ENCODE results near the gene AXIN1.
A peak's percentile ranks its signal among the peaks of the same experiment; 100 is the strongest.
"Not testable (repeated sequence)": the region's sequence is repeated elsewhere in the genome, so short reads cannot be mapped to it uniquely, and the experiment has no call there.

The AXIN1 gene

DNA sequence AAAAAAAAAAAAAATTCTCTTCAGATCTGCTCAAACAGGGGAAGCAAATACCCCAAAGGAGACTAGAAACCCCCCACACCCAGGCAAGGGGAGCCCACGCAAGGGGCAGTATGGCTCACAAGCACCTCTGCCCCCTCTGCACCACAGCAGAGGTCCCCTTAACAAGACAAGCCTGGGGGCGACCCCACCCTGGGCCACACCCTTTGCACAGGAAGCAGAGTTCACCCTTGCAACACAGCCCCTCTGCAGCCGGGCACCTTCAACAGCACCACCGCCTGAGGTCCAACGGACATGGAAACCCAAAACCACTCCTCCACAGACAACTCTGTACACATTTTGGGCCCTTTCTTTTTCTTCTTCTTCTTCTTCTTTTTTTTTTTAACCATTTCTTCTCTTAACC lies 12.8 kb downstream of the AXIN1 start:
- DNase-seq (ENCODE audit: extremely low spot score, insufficient read length, low read depth) (no peak), FAIRE-seq (no peak)

DNA sequence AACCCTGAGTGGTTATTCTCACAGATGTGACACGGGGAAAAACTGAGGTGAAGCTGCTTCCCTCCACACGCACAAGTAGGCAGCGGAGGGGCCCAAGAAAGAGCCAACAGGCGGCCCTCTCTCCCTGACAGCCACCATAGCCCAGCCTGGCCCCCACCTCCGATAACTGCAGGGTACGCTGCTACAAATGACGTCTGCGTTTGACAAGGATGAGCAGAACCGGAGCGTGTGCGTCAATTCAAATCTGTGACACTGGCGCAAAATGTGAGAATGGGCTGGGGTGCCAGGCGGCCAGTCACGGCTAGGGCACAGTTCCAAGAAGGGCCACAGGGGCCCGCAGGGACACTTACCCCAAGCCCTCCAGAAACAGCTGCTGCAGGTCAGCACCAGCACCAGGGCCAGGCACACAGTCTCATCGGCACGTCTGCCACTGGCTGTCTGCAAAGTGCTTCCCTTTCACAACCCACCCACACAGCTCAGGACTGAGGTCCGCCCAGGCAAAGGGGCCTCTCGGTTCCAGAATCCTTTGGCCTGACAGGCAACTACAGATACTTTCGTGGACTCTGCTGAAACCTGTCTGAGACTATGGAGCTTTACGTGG lies 14.4 kb downstream of the AXIN1 start:
- DNase-seq (ENCODE audit: extremely low spot score, insufficient read length, low read depth): no peak
- FAIRE-seq: no peak

DNA sequence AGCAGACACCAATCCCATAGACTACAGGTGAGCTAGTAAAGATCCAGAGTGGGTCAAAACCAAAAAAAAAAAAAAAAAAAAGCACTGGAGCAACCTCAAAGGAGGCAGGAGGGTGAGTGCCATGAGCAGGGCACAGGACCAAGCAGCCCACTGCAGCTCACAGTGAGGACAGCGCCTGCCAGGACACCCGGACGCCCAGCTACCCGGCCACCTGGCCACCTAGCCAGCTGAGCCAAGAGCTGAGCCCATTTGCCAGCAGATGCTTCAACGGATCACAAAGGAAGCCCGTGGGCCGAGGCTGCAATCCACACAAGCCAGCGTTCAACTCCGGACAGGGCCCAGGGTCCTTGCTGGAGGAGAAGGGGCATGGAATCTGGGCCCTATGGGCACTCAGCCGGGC lies 15.1 kb downstream of the AXIN1 start:
- FAIRE-seq (no peak), DNase-seq (ENCODE audit: extremely low spot score, insufficient read length, low read depth) (no peak)

DNA sequence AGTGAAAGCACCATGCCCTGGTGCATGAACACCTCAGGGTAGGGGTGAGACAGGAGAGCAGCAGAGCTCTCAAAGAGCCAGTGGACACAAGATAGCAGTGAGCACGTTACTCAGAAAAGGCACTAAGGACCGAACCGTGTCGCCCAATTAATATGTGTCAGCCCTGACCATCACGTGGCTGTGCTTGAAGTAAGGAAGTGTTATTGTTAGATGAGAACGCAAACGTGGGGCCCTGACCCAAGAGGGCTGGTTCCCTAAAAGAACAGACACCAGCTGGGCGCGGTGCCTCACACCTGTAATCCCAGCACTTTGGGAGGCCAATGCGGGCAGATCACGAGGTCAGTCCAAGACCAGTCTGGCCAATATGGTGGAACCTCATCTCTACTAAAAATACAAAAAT lies 16.3 kb downstream of the AXIN1 start:
- DNase-seq (ENCODE audit: extremely low spot score, insufficient read length, low read depth) (no peak), FAIRE-seq (no peak)

DNA sequence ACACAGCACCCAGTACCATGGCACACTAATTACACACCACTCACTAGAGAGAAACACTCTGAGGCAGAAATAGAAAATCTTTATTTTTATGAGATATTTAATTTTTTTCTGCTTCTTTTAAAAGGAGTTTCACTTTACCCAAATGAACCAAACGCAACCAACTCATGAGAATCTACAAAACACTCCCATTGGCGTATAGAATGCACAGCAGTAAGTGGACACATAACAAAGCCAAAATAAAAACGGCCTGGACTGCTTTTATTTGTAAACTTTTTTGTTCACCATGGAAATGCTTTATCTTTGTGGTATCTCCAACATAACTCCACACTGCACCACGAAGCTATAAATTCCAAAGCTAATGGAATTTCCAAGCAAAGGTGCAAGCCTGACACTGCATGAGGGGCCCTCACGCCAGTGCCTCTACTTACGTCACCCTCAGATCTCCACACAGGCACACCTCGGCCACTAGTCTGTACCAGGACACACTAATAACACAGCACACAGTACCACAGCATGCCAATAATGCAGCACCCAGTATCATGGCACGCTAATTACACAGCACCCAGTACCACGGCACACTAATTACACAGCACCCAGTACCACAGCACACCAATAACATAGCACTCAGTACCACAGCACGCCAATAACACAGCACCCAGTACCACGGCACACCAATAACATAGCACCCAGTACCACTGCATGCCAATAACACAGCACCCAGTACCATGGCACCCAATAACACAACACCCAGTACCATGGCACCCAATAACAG lies 17.5 kb downstream of the AXIN1 start:
- not testable (repeated sequence) for FAIRE-seq; DNase-seq (ENCODE audit: extremely low spot score, insufficient read length, low read depth)

- DNase-seq (ENCODE audit: extremely low spot score, insufficient read length, low read depth); FAIRE-seq: not testable (repeated sequence)
Observed at GRCh38 chr16:334164-334832, 18.2 kb downstream of the AXIN1 start.

GRCh38 chr16:333406-334094 lies 19.0 kb downstream of the AXIN1 start:
- DNase-seq (ENCODE audit: extremely low spot score, insufficient read length, low read depth) (no peak), FAIRE-seq (no peak)

GRCh38 chr16:331181-331814 lies 21.2 kb downstream of the AXIN1 start:
- DNase-seq (ENCODE audit: extremely low spot score, insufficient read length, low read depth); FAIRE-seq: not testable (repeated sequence)

DNA sequence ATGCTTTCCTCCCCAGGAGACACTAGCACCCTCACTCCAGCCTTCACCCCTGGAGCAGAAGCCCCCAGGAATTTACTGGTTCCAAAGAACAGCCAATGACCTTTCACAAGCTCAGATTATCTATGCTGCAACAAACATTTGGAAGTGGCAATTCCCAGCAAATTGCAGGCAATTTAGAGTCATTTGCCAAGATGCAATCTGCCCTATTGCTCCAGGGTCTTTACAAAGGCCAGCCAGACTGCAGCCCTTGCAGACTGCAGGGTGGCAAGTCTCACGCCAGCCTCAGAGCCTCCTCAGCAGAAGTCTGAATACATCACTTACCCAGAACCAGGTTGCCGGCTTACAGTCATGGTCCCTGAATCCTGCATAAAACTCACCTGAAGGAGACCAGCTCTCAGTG lies 21.8 kb downstream of the AXIN1 start:
- FAIRE-seq (no peak), DNase-seq (ENCODE audit: extremely low spot score, insufficient read length, low read depth) (no peak)

DNA sequence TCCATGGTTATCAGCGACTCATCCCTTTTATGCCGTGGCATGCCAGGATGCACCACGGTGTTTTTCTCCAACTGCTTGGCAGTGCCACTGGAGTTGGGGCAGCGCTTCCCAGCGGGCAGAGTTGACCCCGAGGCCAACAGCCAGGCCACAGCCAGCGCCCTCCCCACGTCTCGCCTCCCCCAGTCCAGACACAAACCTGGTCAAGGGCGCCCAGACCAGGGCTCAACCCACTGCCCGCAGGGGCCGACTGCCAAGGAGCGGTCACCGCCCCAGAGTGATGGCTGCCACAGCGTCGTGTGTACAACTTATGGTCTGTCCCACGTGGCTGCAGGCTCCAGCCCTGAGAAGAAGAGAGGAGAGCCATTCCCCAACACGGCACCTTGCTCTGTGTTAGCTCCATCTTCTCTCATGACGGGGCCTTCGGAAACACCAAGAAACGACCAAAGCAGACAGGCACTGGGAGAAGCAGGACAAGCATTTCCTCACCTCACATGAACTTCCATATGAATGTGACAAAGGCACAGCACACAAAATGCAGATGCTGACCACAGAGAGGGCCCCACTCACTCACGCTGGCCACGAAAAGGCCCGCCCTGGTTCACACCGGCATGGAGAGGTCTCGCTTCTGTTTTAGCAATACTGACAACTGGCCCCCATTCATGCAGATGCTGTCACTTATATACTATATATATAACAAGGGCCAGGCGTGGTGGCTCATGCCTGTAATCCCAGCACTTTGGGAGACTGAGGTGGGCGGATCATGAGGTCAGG lies 27.0 kb downstream of the AXIN1 start:
- no peak for DNase-seq (ENCODE audit: extremely low spot score, insufficient read length, low read depth)
- FAIRE-seq: no peak

GRCh38 chr16:324451-325334 lies 27.8 kb downstream of the AXIN1 start:
- DNase-seq (ENCODE audit: extremely low spot score, insufficient read length, low read depth) (no peak), FAIRE-seq (peak; percentile 77)

- FAIRE-seq (no peak), DNase-seq (ENCODE audit: extremely low spot score, insufficient read length, low read depth) (no peak)
Observed at GRCh38 chr16:324201-324450, 28.4 kb downstream of the AXIN1 start.

DNA sequence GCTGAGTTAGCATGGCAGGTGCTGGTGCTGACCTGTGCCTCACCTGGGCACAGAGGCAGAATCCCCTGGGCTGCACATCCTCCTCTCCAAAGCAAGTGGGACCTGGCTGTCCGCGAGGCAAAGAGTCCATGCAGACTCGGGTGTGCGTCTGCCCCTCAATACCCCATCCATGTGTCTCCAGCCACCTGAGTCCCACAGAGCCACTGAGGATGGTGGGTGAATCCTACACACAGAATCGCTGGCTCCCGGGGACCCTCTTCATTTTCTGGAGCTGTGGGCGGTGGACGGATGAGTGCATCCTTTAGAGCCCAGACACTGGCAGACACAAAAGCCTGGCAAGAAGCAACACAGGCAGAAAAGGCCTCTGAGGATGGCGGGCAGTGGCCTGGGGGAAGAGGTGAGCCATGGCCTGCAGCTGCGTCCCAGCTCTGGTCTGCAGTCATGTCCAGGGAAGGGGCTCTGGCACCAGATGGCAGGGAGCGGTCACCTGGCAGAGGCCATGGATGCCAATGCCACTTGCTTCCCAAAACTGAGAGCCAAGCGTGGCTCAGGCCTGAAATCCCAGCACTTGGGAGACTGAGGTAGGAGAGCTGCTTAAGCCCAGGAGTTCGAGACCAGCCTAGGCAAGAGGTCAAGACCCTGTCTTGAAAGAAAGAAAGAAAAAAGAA lies 29.9 kb downstream of the AXIN1 start:
- DNase-seq (ENCODE audit: extremely low spot score, insufficient read length, low read depth) (no peak), FAIRE-seq (no peak)

- no peak for DNase-seq (ENCODE audit: extremely low spot score, insufficient read length, low read depth)
- no peak for FAIRE-seq
Observed at GRCh38 chr16:321532-321931, 31.0 kb downstream of the AXIN1 start.

GRCh38 chr16:320206-320605 lies 32.3 kb downstream of the AXIN1 start:
- FAIRE-seq (no peak), DNase-seq (ENCODE audit: extremely low spot score, insufficient read length, low read depth) (no peak)

DNA sequence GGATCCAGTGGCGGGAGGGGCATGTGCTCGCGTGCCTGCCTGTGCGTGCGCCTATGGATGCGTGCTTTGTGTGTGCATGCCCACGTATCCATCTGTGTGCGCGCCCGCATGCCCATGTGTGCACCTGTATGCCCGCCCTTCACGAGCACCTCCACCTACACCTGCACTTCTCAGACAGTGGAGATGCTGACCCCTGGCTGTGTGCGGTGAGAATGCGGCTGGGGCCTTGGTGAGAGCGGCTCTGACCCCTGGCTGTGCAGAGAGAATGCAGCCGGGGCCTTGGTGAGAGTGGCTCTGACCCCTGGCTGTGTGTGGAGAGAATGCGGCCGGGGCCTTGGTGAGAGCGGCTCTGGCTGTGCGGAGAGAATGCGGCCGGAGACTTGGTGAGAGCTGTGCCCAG lies 33.9 kb downstream of the AXIN1 start:
- DNase-seq (ENCODE audit: extremely low spot score, insufficient read length, low read depth) (no peak), FAIRE-seq (no peak)

DNA sequence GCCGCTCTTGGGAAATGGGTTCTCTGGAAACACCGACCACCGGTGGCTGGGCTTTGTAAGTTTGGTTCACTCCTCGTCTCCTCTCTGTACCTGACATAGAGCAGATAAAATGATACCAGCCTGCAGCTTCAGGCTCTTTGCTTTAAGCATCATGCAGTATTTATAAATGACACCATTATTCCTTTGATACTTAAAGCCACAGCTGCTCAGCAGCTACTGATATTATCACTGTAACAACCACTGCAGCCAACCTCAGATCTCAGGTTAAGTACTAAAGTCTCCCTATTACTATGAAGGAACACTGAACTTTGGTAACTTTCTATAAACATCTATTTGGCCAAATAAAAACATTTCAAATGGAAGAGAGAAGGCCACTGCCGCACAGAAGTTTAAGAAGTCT lies 34.9 kb downstream of the AXIN1 start:
- FAIRE-seq (no peak), DNase-seq (ENCODE audit: extremely low spot score, insufficient read length, low read depth) (no peak)

DNA sequence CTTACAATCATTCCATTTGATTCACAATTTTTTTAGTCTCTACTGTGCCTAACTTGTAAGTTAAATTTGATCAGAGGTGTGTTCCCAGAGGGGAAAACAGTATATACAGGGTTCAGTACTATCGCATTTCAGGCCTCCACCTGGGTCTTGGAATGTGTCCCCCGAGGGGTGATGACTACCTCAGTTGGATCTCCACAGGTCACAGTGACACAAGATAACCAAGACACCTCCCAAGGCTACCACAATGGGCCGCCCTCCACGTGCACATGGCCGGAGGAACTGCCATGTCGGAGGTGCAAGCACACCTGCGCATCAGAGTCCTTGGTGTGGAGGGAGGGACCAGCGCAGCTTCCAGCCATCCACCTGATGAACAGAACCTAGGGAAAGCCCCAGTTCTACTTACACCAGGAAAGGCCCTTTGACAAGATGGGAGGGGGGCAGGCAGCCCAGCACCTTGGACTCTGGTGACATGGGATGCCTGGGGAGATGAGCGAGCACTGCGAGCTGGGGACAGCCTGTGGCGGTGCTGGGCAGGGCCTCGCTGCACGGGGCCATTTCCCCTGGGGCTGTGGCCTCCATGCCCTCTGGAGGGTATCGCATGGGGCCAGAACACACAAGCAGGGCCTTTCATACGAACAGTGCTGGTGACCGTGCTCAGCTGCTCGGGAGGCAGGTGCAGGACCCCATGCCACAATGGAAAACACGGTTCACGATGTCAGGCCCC lies 35.6 kb downstream of the AXIN1 start:
- FAIRE-seq (no peak), DNase-seq (ENCODE audit: extremely low spot score, insufficient read length, low read depth) (no peak)

All from GM18507 (cell line).